ENCODE results near the gene NCK2. TPM values are rescaled to one million over a fixed set of nuclear protein-coding genes. Genes with fewer than 3 reads are reported as not detected.
A peak's percentile ranks its signal among the peaks of the same experiment; 100 is the strongest.

Gene NCK2
- total RNA-seq, 1 donor from 2014 or later: 55.2 TPM

- Mint-ChIP-seq H3K9me3 (ENCODE audit: low read depth) (no peaks in the 10 kb centered on the region), H3K4me1 (ENCODE audit: low read depth) (peaks cover 52% of the 10 kb centered on the region), H3K4me3 (ENCODE audit: unreplicated experiment) (no peak overlapping the region), H3K27me3 (ENCODE audit: low read depth) (no peaks in the 10 kb centered on the region), H3K27ac (ENCODE audit: unreplicated experiment) (no peak overlapping the region), H3K36me3 (ENCODE audit: low read depth) (peaks cover 2% of the 10 kb centered on the region)
- no peak for DNase-seq (ENCODE audit: low spot score)
- TF ChIP-seq, protein P1, sequence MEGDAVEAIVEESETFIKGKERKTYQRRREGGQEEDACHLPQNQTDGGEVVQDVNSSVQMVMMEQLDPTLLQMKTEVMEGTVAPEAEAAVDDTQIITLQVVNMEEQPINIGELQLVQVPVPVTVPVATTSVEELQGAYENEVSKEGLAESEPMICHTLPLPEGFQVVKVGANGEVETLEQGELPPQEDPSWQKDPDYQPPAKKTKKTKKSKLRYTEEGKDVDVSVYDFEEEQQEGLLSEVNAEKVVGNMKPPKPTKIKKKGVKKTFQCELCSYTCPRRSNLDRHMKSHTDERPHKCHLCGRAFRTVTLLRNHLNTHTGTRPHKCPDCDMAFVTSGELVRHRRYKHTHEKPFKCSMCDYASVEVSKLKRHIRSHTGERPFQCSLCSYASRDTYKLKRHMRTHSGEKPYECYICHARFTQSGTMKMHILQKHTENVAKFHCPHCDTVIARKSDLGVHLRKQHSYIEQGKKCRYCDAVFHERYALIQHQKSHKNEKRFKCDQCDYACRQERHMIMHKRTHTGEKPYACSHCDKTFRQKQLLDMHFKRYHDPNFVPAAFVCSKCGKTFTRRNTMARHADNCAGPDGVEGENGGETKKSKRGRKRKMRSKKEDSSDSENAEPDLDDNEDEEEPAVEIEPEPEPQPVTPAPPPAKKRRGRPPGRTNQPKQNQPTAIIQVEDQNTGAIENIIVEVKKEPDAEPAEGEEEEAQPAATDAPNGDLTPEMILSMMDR (IDR thresholded peaks at IDR 0.05): no peak
Measured at GRCh38 chr2:105802587-105802986, 57.9 kb downstream of the NCK2 start.

DNA sequence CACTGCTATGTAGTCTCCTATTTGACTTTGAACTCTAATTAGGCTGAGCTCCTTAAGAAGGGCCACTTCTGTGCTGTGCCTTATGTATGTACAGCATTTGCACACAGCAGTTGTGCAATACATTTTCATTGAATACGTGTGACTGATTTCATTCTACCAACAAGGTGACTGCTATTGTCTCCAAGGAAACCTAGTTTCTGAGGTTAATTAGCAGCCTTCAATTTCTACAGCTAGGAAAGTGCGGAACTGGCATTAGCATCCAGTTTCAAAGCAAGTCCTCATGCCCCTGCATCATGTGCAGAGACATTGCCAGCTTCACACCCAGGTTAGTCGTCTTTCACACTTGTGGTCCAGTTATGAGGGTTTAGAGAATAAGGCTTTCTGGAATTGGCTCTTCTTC lies 58.6 kb downstream of the NCK2 start:
- TF ChIP-seq, protein P1 (IDR thresholded peaks at IDR 0.05): no peak
- no peak overlapping the region for H3K4me3 Mint-ChIP-seq (ENCODE audit: unreplicated experiment)
- no peak overlapping the region for H3K27ac Mint-ChIP-seq (ENCODE audit: unreplicated experiment)
- H3K4me1 Mint-ChIP-seq (ENCODE audit: low read depth): peaks cover 44% of the 10 kb centered on the region
- H3K9me3 Mint-ChIP-seq (ENCODE audit: low read depth): no peaks in the 10 kb centered on the region
- no peak for DNase-seq (ENCODE audit: low spot score)
- H3K36me3 Mint-ChIP-seq (ENCODE audit: low read depth): peaks cover 2% of the 10 kb centered on the region
- no peaks in the 10 kb centered on the region for H3K27me3 Mint-ChIP-seq (ENCODE audit: low read depth)

GRCh38 chr2:105803773-105804172 lies 59.1 kb downstream of the NCK2 start:
- no peak overlapping the region for H3K27ac Mint-ChIP-seq (ENCODE audit: unreplicated experiment)

GRCh38 chr2:105804266-105804665 lies 59.6 kb downstream of the NCK2 start:
- no peaks in the 10 kb centered on the region for H3K9me3 Mint-ChIP-seq (ENCODE audit: low read depth)
- no peaks in the 10 kb centered on the region for H3K27me3 Mint-ChIP-seq (ENCODE audit: low read depth)
- peaks cover 2% of the 10 kb centered on the region for H3K36me3 Mint-ChIP-seq (ENCODE audit: low read depth)
- H3K4me1 Mint-ChIP-seq (ENCODE audit: low read depth): peaks cover 35% of the 10 kb centered on the region
- no peak for DNase-seq (ENCODE audit: low spot score)
- no peak overlapping the region for H3K4me3 Mint-ChIP-seq (ENCODE audit: unreplicated experiment)
- TF ChIP-seq, protein P1 (IDR thresholded peaks at IDR 0.05): no peak
- peak overlapping the region; percentile 37 for H3K27ac Mint-ChIP-seq (ENCODE audit: unreplicated experiment)

More at GRCh38 chr2:105803773-105804172, 59.1 kb downstream of the NCK2 start:
- H3K36me3 Mint-ChIP-seq (ENCODE audit: low read depth): peaks cover 2% of the 10 kb centered on the region
- H3K4me1 Mint-ChIP-seq (ENCODE audit: low read depth): peaks cover 40% of the 10 kb centered on the region
- H3K27me3 Mint-ChIP-seq (ENCODE audit: low read depth): no peaks in the 10 kb centered on the region
- H3K9me3 Mint-ChIP-seq (ENCODE audit: low read depth): no peaks in the 10 kb centered on the region
- DNase-seq (ENCODE audit: low spot score): no peak
- TF ChIP-seq, protein P1 (IDR thresholded peaks at IDR 0.05): no peak
- H3K4me3 Mint-ChIP-seq (ENCODE audit: unreplicated experiment): no peak overlapping the region

GRCh38 chr2:105806996-105807395 lies 62.3 kb downstream of the NCK2 start:
- H3K36me3 Mint-ChIP-seq (ENCODE audit: low read depth): peaks cover 2% of the 10 kb centered on the region
- TF ChIP-seq, protein P1 (IDR thresholded peaks at IDR 0.05): no peak
- H3K4me3 Mint-ChIP-seq (ENCODE audit: unreplicated experiment): no peak overlapping the region
- no peaks in the 10 kb centered on the region for H3K27me3 Mint-ChIP-seq (ENCODE audit: low read depth)
- H3K4me1 Mint-ChIP-seq (ENCODE audit: low read depth): peaks cover 36% of the 10 kb centered on the region
- no peak for DNase-seq (ENCODE audit: low spot score)
- no peaks in the 10 kb centered on the region for H3K9me3 Mint-ChIP-seq (ENCODE audit: low read depth)
- H3K27ac Mint-ChIP-seq (ENCODE audit: unreplicated experiment): no peak overlapping the region
